H1 (cell line): Measurements from ENCODE around the gene CHRDL2. TPM values are rescaled to one million over a fixed set of nuclear protein-coding genes. Genes with fewer than 3 reads are reported as not detected.

Experiments used
- CTCF ChIA-PET: fragments of 300-600 bp; sonication (Branson Sonifier 250); formaldehyde crosslinking; loops from one replicate; lab custom pipeline; 2021; ENCODE audit not compliant: partially characterized antibody; lab: Charles Lee
- POLR2A ChIA-PET: fragments of 300-600 bp; sonication (Branson Sonifier 250); formaldehyde crosslinking; loops from one replicate; lab custom pipeline; 2021; ENCODE audit warnings: inconsistent platforms; ENCODE audit not compliant: partially characterized antibody; lab: Charles Lee
- DNase-seq, 2 experiments: peaks; one replicate each; pipeline versions ENCODE4 v3.0.0 to v3.0.0-alpha.2; 2010 to 2022; ENCODE audit warnings: low spot score in 2 of 2, low read depth in 1 of 2, mixed read lengths in 1 of 2
- FAIRE-seq: peaks from 2 replicates; lab custom pipeline; 2011; peaks lifted over from hg19 to GRCh38; lab: Jason Lieb, UNC
- H2AFZ ChIP-seq: 2 replicates; pipeline ENCODE4 v1.8.1; 2012; ENCODE audit warnings: low read length, inconsistent platforms
- H2AK5ac ChIP-seq: 2 replicates; pipeline ENCODE4 v1.6.1; 2013; ENCODE audit warnings: low read depth, low read length
- H2BK120ac ChIP-seq: replicated peaks from 2 replicates; pipeline ENCODE3; 2013; ENCODE audit warnings: low read depth, low read length, inconsistent platforms
- H2BK12ac ChIP-seq: 2 replicates; pipeline ENCODE4 v1.6.1; 2013; ENCODE audit warnings: low read depth, low read length
- H2BK15ac ChIP-seq: 2 replicates; pipeline ENCODE4 v1.6.1; 2013; ENCODE audit warnings: low read length
- H2BK20ac ChIP-seq: 2 replicates; pipeline ENCODE4 v1.6.1; 2013; ENCODE audit warnings: low read length
- H2BK5ac ChIP-seq: 2 replicates; pipeline ENCODE4 v1.6.1; 2013; ENCODE audit warnings: low read depth, low read length
- H3K14ac ChIP-seq: 2 replicates; pipeline ENCODE4 v1.6.1; 2013; ENCODE audit warnings: inconsistent platforms; ENCODE audit not compliant: insufficient read length
- H3K18ac ChIP-seq: 2 replicates; pipeline ENCODE4 v1.6.1; 2013; ENCODE audit warnings: low read length; ENCODE audit errors: extremely low read depth
- H3K23ac ChIP-seq: 2 replicates; pipeline ENCODE4 v1.6.1; 2013; ENCODE audit warnings: inconsistent platforms; ENCODE audit not compliant: insufficient read length
- H3K23me2 ChIP-seq: 2 replicates; pipeline ENCODE4 v1.6.1; 2013; ENCODE audit warnings: low read depth, low read length
- H3K27ac ChIP-seq: 2 replicates; pipeline ENCODE4 v1.6.1; 2011; ENCODE audit warnings: low read depth, low read length, inconsistent platforms
- H3K27me3 ChIP-seq, 4 experiments: replicated peaks in 1 of 4; 1 replicate in 1 of 4; 2 replicates in 3 of 4; pipeline versions ENCODE4 v1.6.1 to v1.8.1; 2011 to 2013; ENCODE audit warnings: low read length in 3 of 4, mild to moderate bottlenecking in 3 of 4, inconsistent platforms in 2 of 4, mixed read lengths in 2 of 4, moderate library complexity in 1 of 4; ENCODE audit not compliant: control insufficient read depth in 3 of 4, insufficient read depth in 3 of 4; ENCODE audit errors: extremely low read depth in 1 of 4
- H3K36me3 ChIP-seq, 4 experiments: 2 replicates each; pipeline versions ENCODE4 v1.6.1 to v1.8.1; 2011 to 2013; ENCODE audit warnings: mild to moderate bottlenecking in 4 of 4, low read length in 3 of 4, moderate library complexity in 2 of 4, control low read depth in 1 of 4, inconsistent platforms in 1 of 4; ENCODE audit not compliant: insufficient read depth in 4 of 4, control insufficient read depth in 2 of 4
- H3K4ac ChIP-seq: replicated peaks from 2 replicates; pipeline ENCODE3; 2013; ENCODE audit warnings: low read length, low read depth, mixed read lengths, inconsistent platforms; ENCODE audit not compliant: insufficient read length
- H3K4me1 ChIP-seq, 4 experiments: replicated peaks in 1 of 4; 1 replicate in 1 of 4; 2 replicates in 3 of 4; pipeline versions ENCODE4 v1.6.1 to v1.8.1; 2011 to 2013; ENCODE audit warnings: low read length in 3 of 4, inconsistent platforms in 2 of 4, mixed read lengths in 1 of 4; ENCODE audit not compliant: insufficient read depth in 4 of 4, control insufficient read depth in 3 of 4
- H3K4me2 ChIP-seq, 2 experiments: 2 replicates each; pipeline versions ENCODE4 v1.6.1 to v1.8.1; 2011 to 2013; ENCODE audit warnings: low read depth in 2 of 2, low read length in 2 of 2, control low read depth in 1 of 2, inconsistent platforms in 1 of 2, mild to moderate bottlenecking in 1 of 2; ENCODE audit not compliant: insufficient read depth in 1 of 2
- H3K4me3 ChIP-seq, 4 experiments: fragments of 200-600, 300-600 bp in 1 of 4; sonication (generic), shearing (Covaris generic), sonication (Bioruptor Twin) in 1 of 4; 2 replicates each; pipeline versions ENCODE4 v1.5.1 to v1.8.1; 2011 to 2016; ENCODE audit warnings: low read length in 4 of 4, low read depth in 3 of 4, control low read depth in 2 of 4, inconsistent platforms in 2 of 4, mild to moderate bottlenecking in 2 of 4, mixed read lengths in 1 of 4, moderate library complexity in 1 of 4; ENCODE audit not compliant: insufficient read depth in 2 of 4; ENCODE audit errors: extremely low read depth in 1 of 4
- H3K56ac ChIP-seq: replicated peaks from 2 replicates; pipeline ENCODE3; 2013; ENCODE audit warnings: low read depth, mild to moderate bottlenecking, mixed read lengths, low read length, inconsistent platforms; ENCODE audit not compliant: insufficient read length
- H3K79me1 ChIP-seq: 2 replicates; pipeline ENCODE4 v1.6.1; 2013; ENCODE audit warnings: low read depth, low read length, control low read depth
- H3K79me2 ChIP-seq, 2 experiments: 2 replicates each; pipeline versions ENCODE4 v1.6.1 to v1.8.1; 2012 to 2013; ENCODE audit warnings: low read length in 2 of 2, mild to moderate bottlenecking in 2 of 2, inconsistent platforms in 1 of 2; ENCODE audit not compliant: insufficient read depth in 2 of 2, control insufficient read depth in 1 of 2
- H3K9ac ChIP-seq, 4 experiments: replicated peaks in 1 of 4; 1 replicate in 1 of 4; 2 replicates in 3 of 4; pipeline versions ENCODE4 v1.6.1 to v1.8.1; 2011 to 2013; ENCODE audit warnings: low read depth in 3 of 4, low read length in 3 of 4, control low read depth in 2 of 4, mild to moderate bottlenecking in 2 of 4, moderate library complexity in 2 of 4, inconsistent platforms in 1 of 4; ENCODE audit errors: extremely low read depth in 1 of 4
- H3K9me3 ChIP-seq, 2 experiments: 2 replicates each; pipeline versions ENCODE4 v1.6.1 to v1.8.1; 2012 to 2013; ENCODE audit warnings: mild to moderate bottlenecking in 2 of 2, moderate library complexity in 2 of 2, control low read depth in 1 of 2, inconsistent platforms in 1 of 2, low read depth in 1 of 2, low read length in 1 of 2, mixed read lengths in 1 of 2; ENCODE audit not compliant: insufficient read depth in 2 of 2
- H4K20me1 ChIP-seq, 2 experiments: replicated peaks in 1 of 2; 2 replicates each; pipeline versions ENCODE3 to v1.8.1; 2011 to 2013; ENCODE audit warnings: inconsistent platforms in 2 of 2, low read length in 2 of 2, mild to moderate bottlenecking in 1 of 2; ENCODE audit not compliant: insufficient read depth in 2 of 2, control insufficient read depth in 1 of 2
- H4K5ac ChIP-seq: 2 replicates; pipeline ENCODE4 v1.6.1; 2013; ENCODE audit warnings: low read length, low read depth, mixed read lengths, inconsistent platforms; ENCODE audit not compliant: insufficient read length
- H4K8ac ChIP-seq: 2 replicates; pipeline ENCODE4 v1.8.0; 2013; ENCODE audit warnings: mild to moderate bottlenecking, moderate library complexity, low read length, inconsistent platforms; ENCODE audit not compliant: insufficient read depth; ENCODE audit errors: extremely low read depth
- H4K91ac ChIP-seq: replicated peaks from 2 replicates; pipeline ENCODE3; 2013; ENCODE audit warnings: low read length, mixed read lengths, inconsistent platforms; ENCODE audit not compliant: insufficient read length
- CTBP2 ChIP-seq: IDR thresholded peaks from 2 replicates; pipeline ENCODE4 v1.7.0; 2011; ENCODE audit warnings: borderline replicate concordance, mild to moderate bottlenecking, moderate library complexity, mixed read lengths, low read length; ENCODE audit not compliant: insufficient read depth, insufficient read length
- POLR2A ChIP-seq, 2 experiments: IDR thresholded peaks; 1 replicate in 1 of 2; 2 replicates in 1 of 2; pipeline ENCODE4 v1.6.1; 2011; ENCODE audit warnings: low read depth in 2 of 2, low read length in 2 of 2, mild to moderate bottlenecking in 2 of 2; ENCODE audit errors: control extremely low read depth in 1 of 2
- POU5F1 ChIP-seq: IDR thresholded peaks from 2 replicates; pipeline ENCODE4 v1.6.1; 2011; ENCODE audit warnings: low read depth, mild to moderate bottlenecking, low read length, moderate library complexity
- SIN3A ChIP-seq, 2 experiments: IDR thresholded peaks in 1 of 2; conservative IDR thresholded peaks in 1 of 2; 2 replicates each; pipeline ENCODE4 v1.6.1; 2011 to 2012; ENCODE audit warnings: low read length in 2 of 2, improper control_type of control experiment in 1 of 2, low read depth in 1 of 2, mild to moderate bottlenecking in 1 of 2
- SIX5 ChIP-seq: IDR thresholded peaks from 2 replicates; pipeline ENCODE4 v1.6.1; 2011; ENCODE audit warnings: mild to moderate bottlenecking, low read depth, low read length
- SRF ChIP-seq: IDR thresholded peaks from 2 replicates; pipeline ENCODE4 v1.6.1; 2011; ENCODE audit warnings: mild to moderate bottlenecking, low read depth, low read length, moderate library complexity
- WGBS, 2 experiments: shearing (Covaris generic) in 1 of 2; methylation state at CpG; one replicate each; pipeline versions ENCODE4 v1.1.6 to v1.1.7; 2013 to 2015; ENCODE audit warnings: low lambda C conversion rate in 2 of 2, mixed read lengths in 2 of 2, inconsistent platforms in 1 of 2, low coverage in 1 of 2, missing lambda C conversion rate in 1 of 2; ENCODE audit not compliant: insufficient replicate concordance in 2 of 2, insufficient coverage in 1 of 2, insufficient read length in 1 of 2; ENCODE audit errors: extremely low coverage in 1 of 2, missing lambda C conversion rate in 1 of 2; 5-methylcytosine and 5-hydroxymethylcytosine counted together
- polyA plus RNA-seq, 7 experiments: library from polyadenylated mRNA; depleted of rRNA in 3 of 7; stranded (reverse) in 5 of 7; unstranded in 2 of 7; fragments of >200 nt in 5 of 7; fragments of 200-250 nt in 2 of 7; gene quantifications; 1 replicate in 5 of 7; 2 replicates in 1 of 7; 4 replicates in 1 of 7; pipeline versions ENCODE4 v1.2.1 to v1.2.3, GENCODE V29; 2011 to 2013; ENCODE audit warnings: missing spikeins in 2 of 7, mixed read lengths in 2 of 7
- total RNA-seq: library from RNA; stranded (reverse); fragmentation: NEBNext Ultra II Directional; extraction: Animal tissue kit (Norgen Biotek cat#: 25700); gene quantifications from 2 replicates; pipeline ENCODE4 v1.2.1, GENCODE V29; 2021
- TF ChIP-seq, protein P1 (sequence below): IDR thresholded peaks from 2 replicates; pipeline ENCODE4 v1.6.1; 2012; ENCODE audit warnings: inconsistent platforms

Gene CHRDL2
- total and polyA plus RNA-seq, 2 of the 8 experiments (the other 6 are each of a cell fraction or from before 2014, with no cell fraction given) = 0.26 to 0.48 TPM

DNA sequence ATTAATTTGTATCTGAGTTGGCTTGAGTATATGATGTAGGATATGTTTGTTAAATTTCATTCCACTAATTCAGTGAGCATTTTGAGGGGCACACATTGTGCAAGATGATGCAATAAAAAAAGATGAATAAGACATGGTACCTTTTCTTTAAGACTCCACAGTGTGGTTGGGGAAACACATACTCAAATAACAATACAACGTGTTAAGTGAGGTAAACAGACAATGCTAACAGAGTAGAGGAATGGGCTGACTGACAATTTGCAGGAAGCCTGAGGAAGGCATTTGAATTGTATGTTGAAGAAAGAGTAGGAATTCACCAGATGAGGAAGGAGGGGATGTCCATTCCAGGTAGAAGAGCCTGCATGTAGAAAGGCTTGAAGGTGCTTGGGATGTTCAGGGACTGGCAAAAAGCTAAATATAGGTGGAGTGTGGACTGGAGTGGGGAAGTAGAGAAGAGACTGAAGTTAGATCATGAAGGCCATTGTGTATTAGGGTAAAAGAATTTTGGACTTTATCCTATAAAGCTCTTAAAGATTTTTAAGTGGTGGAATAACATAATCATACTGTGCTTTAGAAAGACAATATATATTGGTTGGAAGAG is 24.3 kb upstream of the CHRDL2 start:
- CTCF ChIA-PET = interaction anchor here (0.9 to 1.7 kb wide), 5 partner anchors 14 to 53 kb away, joined by 3 to 5 read pairs (median 3); no protein-coding TSS in a partner anchor
- peaks cover 2% of the 10 kb centered on the region; the same call in 1 of the 2 replicates for H3K79me1 ChIP-seq
- H3K9ac ChIP-seq = no peak overlapping the region; a peak in 1 of 7 replicates
- H2BK12ac ChIP-seq = no peak overlapping the region
- no peak overlapping the region for H3K4me3 ChIP-seq
- H2AK5ac ChIP-seq = no peak overlapping the region
- POLR2A ChIA-PET = interaction anchor here (0.6 to 0.7 kb wide), 2 partner anchors 15 to 113 kb away, joined by 3 to 4 read pairs; no protein-coding TSS in a partner anchor
- peak overlapping the region; percentile 40 to 62; a peak in 3 of 4 replicates for H3K4me2 ChIP-seq
- FAIRE-seq = no peak
- H3K36me3 ChIP-seq = no peaks in the 10 kb centered on the region
- no peaks in the 10 kb centered on the region for H3K27me3 ChIP-seq
- no peak overlapping the region for H4K5ac ChIP-seq
- peaks cover 0 to 3% of the 10 kb centered on the region in 2 experiments for H4K20me1 ChIP-seq
- H3K27ac ChIP-seq = no peak overlapping the region
- no peak for DNase-seq
- H4K91ac ChIP-seq = no peak overlapping the region
- H3K79me2 ChIP-seq = peaks cover 0 to 55% of the 10 kb centered on the region in 2 experiments; a peak in 2 of 4 replicates
- peak overlapping the region; percentile 57 for H3K18ac ChIP-seq
- H3K9me3 ChIP-seq = peaks cover 0 to 3% of the 10 kb centered on the region in 2 experiments; a peak in 1 of 4 replicates
- H3K56ac ChIP-seq = no peak overlapping the region
- H3K14ac ChIP-seq = no peak overlapping the region
- H2AFZ ChIP-seq = no peak overlapping the region
- H2BK20ac ChIP-seq = no peak overlapping the region
- H3K4ac ChIP-seq = no peak overlapping the region
- peaks cover 2 to 7% (median 4%) of the 10 kb centered on the region in 4 experiments; a peak in 4 of 7 replicates for H3K4me1 ChIP-seq
- H2BK120ac ChIP-seq = no peak overlapping the region
- H2BK15ac ChIP-seq = no peak overlapping the region; the same call in 1 of the 2 replicates
- H4K8ac ChIP-seq = no peak overlapping the region
- no peak overlapping the region for H3K23ac ChIP-seq
- H2BK5ac ChIP-seq = no peak overlapping the region
- 0% methylated on average over 1 of the region's 1 CpG; no CpG with 5 or more reads in 1 of the 2 experiments for WGBS, 2 experiments
- peaks cover 2% of the 10 kb centered on the region; the same call in 1 of the 2 replicates for H3K23me2 ChIP-seq
- TF ChIP-seq SIN3A (conservative IDR thresholded peaks at IDR 0.05 in 1 of 2, IDR thresholded peaks at IDR 0.05 in 1 of 2; ENCODE audit: low read depth in 1 of 2, low read length in 2 of 2) (no peak), POLR2A (IDR thresholded peaks at IDR 0.05; ENCODE audit: control extremely low read depth in 1 of 2, low read depth in 2 of 2, low read length in 2 of 2) (no peak), POU5F1 (no peak), CTBP2 (no peak), SIX5 (no peak), SRF (no peak)
- TF ChIP-seq, protein P1, sequence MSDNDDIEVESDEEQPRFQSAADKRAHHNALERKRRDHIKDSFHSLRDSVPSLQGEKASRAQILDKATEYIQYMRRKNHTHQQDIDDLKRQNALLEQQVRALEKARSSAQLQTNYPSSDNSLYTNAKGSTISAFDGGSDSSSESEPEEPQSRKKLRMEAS = no peak
